ENCODE results near the gene FCGR2B.
"Not testable (repeated sequence)": the region's sequence is repeated elsewhere in the genome, so short reads cannot be mapped to it uniquely, and the experiment has no call there.

FCGR2B gene

GRCh38 chr1:161662684-161663339 lies at the start of gene FCGR2B:
FCGR2B (plus strand) TSS chr1:161663143; CDS start chr1:161663242, 99 bp downstream.
- not testable (repeated sequence) for H3K36me3 ChIP-seq (ENCODE audit: control insufficient read depth, insufficient read depth, low read length); H3K27me3 ChIP-seq (replicated peaks; ENCODE audit: control insufficient read depth, insufficient read depth, low read length); DNase-seq (ENCODE audit: extremely low read depth, insufficient read length)
- peak within 1 kb of the TSS; percentile 10; the same call in 1 of the 2 replicates for H3K4me3 ChIP-seq (replicated peaks; ENCODE audit: low read depth, low read length)

- DNase-seq (ENCODE audit: extremely low read depth, insufficient read length); H3K27me3 ChIP-seq (replicated peaks; ENCODE audit: control insufficient read depth, insufficient read depth, low read length); H3K36me3 ChIP-seq (ENCODE audit: control insufficient read depth, insufficient read depth, low read length); H3K4me3 ChIP-seq (replicated peaks; ENCODE audit: low read depth, low read length): not testable (repeated sequence)
These were observed 46.5 kb upstream of the FCGR2B start for GRCh38 chr1:161616417-161616816.

GRCh38 chr1:161618517-161618916 lies 44.4 kb upstream of the FCGR2B start:
- H3K4me3 ChIP-seq (replicated peaks; ENCODE audit: low read depth, low read length); DNase-seq (ENCODE audit: extremely low read depth, insufficient read length); H3K27me3 ChIP-seq (replicated peaks; ENCODE audit: control insufficient read depth, insufficient read depth, low read length); H3K36me3 ChIP-seq (ENCODE audit: control insufficient read depth, insufficient read depth, low read length): not testable (repeated sequence)

- not testable (repeated sequence) for H3K36me3 ChIP-seq (ENCODE audit: control insufficient read depth, insufficient read depth, low read length); H3K4me3 ChIP-seq (replicated peaks; ENCODE audit: low read depth, low read length); H3K27me3 ChIP-seq (replicated peaks; ENCODE audit: control insufficient read depth, insufficient read depth, low read length); DNase-seq (ENCODE audit: extremely low read depth, insufficient read length)
These were observed 42.5 kb upstream of the FCGR2B start for GRCh38 chr1:161620399-161620798.

GRCh38 chr1:161621181-161622000 lies 41.6 kb upstream of the FCGR2B start:
- peak overlapping the region; percentile 66 for H3K4me3 ChIP-seq (replicated peaks; ENCODE audit: low read depth, low read length)
- not testable (repeated sequence) for H3K27me3 ChIP-seq (replicated peaks; ENCODE audit: control insufficient read depth, insufficient read depth, low read length); H3K36me3 ChIP-seq (ENCODE audit: control insufficient read depth, insufficient read depth, low read length)
- DNase-seq (ENCODE audit: extremely low read depth, insufficient read length), result peak; percentile 83

- not testable (repeated sequence) for H3K27me3 ChIP-seq (replicated peaks; ENCODE audit: control insufficient read depth, insufficient read depth, low read length); H3K36me3 ChIP-seq (ENCODE audit: control insufficient read depth, insufficient read depth, low read length)
- peak overlapping the region; percentile 14; the same call in 1 of the 2 replicates for H3K4me3 ChIP-seq (replicated peaks; ENCODE audit: low read depth, low read length)
- DNase-seq (ENCODE audit: extremely low read depth, insufficient read length), result peak; percentile 18
These were observed 40.9 kb upstream of the FCGR2B start for GRCh38 chr1:161622054-161622453.

- peak; percentile 15 for DNase-seq (ENCODE audit: extremely low read depth, insufficient read length)
- H3K36me3 ChIP-seq (ENCODE audit: control insufficient read depth, insufficient read depth, low read length); H3K27me3 ChIP-seq (replicated peaks; ENCODE audit: control insufficient read depth, insufficient read depth, low read length); H3K4me3 ChIP-seq (replicated peaks; ENCODE audit: low read depth, low read length): not testable (repeated sequence)
These were observed 39.4 kb upstream of the FCGR2B start for GRCh38 chr1:161623401-161624051.

- H3K36me3 ChIP-seq (ENCODE audit: control insufficient read depth, insufficient read depth, low read length); H3K4me3 ChIP-seq (replicated peaks; ENCODE audit: low read depth, low read length); DNase-seq (ENCODE audit: extremely low read depth, insufficient read length); H3K27me3 ChIP-seq (replicated peaks; ENCODE audit: control insufficient read depth, insufficient read depth, low read length): not testable (repeated sequence)
These were observed 38.3 kb upstream of the FCGR2B start for GRCh38 chr1:161624605-161625004.

GRCh38 chr1:161626445-161627146 lies 36.3 kb upstream of the FCGR2B start:
- not testable (repeated sequence) for DNase-seq (ENCODE audit: extremely low read depth, insufficient read length); H3K4me3 ChIP-seq (replicated peaks; ENCODE audit: low read depth, low read length); H3K36me3 ChIP-seq (ENCODE audit: control insufficient read depth, insufficient read depth, low read length); H3K27me3 ChIP-seq (replicated peaks; ENCODE audit: control insufficient read depth, insufficient read depth, low read length)

- DNase-seq (ENCODE audit: extremely low read depth, insufficient read length); H3K4me3 ChIP-seq (replicated peaks; ENCODE audit: low read depth, low read length); H3K36me3 ChIP-seq (ENCODE audit: control insufficient read depth, insufficient read depth, low read length); H3K27me3 ChIP-seq (replicated peaks; ENCODE audit: control insufficient read depth, insufficient read depth, low read length): not testable (repeated sequence)
These were observed 32.7 kb upstream of the FCGR2B start for GRCh38 chr1:161630128-161630742.

All from GM06990 (cell line).